Measurements from ENCODE around the gene EHMT2.

EHMT2 gene

GRCh38 chr6:31888276-31889258 is 8.9 kb downstream of the EHMT2 start:
- peak; percentile 44 for DNase-seq (ENCODE audit: low spot score)

GRCh38 chr6:31887173-31888007 is 10.1 kb downstream of the EHMT2 start:
- no peak for DNase-seq (ENCODE audit: low spot score)

DNA sequence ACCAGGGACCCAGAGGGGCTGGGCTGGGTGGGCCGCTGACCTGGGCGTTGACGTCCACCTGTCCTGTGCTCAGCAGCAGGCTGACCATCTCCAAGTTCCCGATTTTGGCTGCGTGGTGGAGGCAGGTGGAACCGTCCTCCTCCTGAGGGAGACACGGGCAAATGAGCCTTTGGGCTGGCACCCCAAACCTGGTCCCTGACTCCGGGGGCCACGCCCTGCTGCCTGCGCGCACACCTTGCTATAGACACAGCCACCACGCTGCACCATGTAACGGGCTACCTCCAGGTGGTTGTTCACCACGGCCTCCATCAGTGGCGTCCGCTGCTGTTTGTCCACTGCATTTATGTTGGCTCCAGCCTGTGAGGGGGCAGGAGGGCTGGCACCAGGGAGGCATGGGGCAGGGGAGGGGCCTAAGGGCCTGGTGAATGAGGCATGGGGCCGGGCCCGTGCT is 10.9 kb downstream of the EHMT2 start:
- no peak for DNase-seq (ENCODE audit: low spot score)

DNA sequence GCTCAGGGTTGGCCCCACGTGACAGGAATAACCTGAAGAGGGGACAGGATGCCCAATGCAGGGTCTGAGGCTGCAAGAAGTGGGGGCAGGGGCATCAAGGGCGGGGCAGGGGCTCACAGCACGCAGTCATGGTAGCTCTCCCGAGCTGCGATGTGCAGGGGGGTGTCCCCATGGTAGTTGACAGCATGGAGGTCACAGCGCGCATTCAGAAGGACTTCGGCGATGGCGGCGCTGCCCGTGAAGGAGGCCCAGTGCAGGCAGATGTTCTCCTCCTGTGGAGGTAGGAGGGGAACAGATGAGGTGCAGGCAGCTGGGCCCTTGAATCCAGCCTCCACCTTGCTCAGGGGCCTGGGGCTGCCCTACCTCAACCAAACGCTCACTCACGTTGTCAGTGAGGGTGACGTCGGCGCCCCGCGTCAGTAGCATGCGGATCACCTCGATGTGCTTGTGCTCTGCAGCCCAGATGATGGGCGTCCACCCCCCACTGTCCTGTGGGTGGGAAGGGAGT is 12.9 kb downstream of the EHMT2 start:
- DNase-seq (ENCODE audit: low spot score) = no peak

DNA sequence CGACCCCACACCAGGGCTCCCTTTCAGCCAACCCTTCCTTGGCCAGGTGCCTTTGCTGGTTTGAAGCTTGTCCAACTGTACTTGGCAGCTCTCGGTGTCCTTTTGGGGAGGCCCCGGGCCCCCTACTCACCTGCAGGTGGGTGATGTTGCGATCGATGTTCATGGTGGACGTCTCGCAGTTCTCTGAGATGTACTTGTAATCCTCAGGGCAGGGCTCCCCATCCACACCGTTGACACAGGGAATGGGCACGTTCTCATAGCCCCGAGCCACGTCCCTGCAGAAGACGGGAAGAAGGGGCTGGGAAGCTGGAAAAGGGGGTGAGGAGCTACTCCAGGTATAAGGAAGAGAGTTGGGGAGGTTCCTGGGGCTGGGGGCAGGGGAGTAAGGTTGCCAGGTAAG is 13.8 kb downstream of the EHMT2 start:
- no peak for DNase-seq (ENCODE audit: low spot score)

DNA sequence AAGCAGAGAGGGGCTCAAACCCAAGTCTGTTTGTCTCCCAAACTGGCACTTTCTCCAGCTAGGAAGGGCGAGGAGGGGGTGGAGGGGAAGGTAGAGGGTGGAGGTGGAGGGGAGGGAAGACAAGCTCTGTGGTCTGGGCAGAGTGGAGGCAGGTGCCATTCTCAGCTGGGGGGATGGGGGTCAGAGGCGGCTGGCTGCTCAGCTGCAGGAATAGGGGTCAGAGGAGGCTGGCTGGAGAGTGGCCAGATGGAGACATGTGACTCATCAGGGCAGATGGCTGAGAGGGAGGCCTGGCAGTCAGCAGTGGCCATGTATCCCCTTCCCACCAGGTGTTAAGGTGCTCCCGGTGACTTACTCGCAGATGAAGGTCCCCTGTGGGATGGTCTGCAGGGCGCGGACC is 15.2 kb downstream of the EHMT2 start:
- DNase-seq (ENCODE audit: low spot score) = no peak

DNA sequence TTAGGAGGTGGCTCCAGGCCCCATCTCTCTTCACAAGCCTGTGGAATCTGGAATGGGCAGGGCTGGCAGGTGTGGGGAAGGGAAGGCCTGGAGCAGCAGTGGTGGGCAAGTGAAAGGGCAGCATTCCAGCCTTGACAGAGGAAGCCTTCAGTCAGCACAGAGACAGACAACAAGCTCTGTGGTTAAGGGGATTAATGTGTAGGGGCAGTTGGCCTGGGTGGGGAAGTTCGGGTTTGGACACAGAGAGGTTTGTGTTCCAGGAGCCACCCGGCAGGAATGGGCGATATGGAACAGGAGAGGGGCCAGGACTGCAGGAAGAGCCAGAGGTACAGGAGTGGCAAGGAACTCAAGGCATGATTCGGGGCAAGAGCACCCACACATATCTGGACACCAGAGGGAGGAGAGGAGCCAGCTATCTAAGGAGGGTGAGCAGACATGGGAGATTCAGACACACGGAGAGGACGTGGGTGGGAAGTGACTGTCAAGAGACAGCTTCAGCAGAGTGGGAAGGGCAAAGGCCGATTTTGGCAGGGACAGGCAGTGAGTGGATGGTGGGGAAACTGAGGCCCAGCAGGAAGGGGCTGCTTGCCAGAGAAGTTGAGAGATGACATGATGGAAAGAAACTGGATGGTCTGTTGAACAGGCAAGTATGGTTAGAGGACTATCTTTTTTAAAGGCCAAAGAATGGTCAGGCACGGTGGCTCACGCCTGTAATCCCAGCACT is 16.2 kb downstream of the EHMT2 start:
- DNase-seq (ENCODE audit: low spot score) = no peak

GRCh38 chr6:31880616-31881015 is 16.9 kb downstream of the EHMT2 start:
- DNase-seq (ENCODE audit: low spot score) = no peak

- DNase-seq (ENCODE audit: low spot score) = no peak
Measured at GRCh38 chr6:31879901-31880300, 17.6 kb downstream of the EHMT2 start.

GRCh38 chr6:31879143-31879542 is 18.4 kb downstream of the EHMT2 start:
- no peak for DNase-seq (ENCODE audit: low spot score)

DNA sequence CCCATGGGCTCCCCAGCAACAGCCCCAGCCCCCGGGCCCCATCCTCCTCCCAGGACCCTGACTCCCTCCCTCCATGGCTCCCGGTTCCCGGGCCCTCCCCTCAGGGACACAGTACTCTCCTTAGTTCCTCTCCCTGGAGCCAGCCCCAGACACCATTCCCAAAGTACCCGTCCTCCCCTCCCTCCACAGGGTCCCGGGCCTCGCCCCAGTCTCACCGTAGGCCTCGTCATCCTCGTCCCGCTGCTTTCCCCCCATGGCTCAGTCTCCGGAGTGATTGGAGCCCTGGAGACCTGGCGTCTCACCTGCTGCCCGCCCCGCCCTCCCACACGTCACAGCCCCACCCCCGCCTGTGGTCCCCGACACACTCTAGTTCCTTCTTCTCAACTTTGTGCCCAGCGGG is 18.8 kb downstream of the EHMT2 start, which contains the start of gene SLC44A4:
Gene SLC44A4 (minus strand): TSS at position 272 of the 400 bp plus-strand sequence. CDS start 17 bp downstream, at position 255.
- DNase-seq (ENCODE audit: low spot score) = no peak

DNA sequence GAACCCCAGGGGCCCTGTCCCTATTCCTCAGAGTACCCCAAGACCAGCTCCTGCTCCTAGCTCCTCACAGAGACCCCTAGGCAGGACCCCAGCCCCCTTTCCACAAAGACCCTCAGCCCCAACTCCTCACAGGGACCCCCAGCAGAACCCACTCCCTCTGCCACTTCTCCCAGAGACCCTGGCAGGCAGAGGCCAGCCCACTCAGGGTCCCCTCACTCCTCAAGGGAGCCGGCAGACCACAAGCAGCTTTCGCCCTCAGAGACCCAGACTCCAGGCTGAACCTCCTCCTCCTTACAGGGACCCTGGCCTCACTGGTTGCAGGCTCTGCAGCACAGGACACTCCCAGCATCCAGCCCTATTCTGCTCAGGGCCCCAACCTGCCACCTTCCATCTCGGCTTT is 19.3 kb downstream of the EHMT2 start:
- DNase-seq (ENCODE audit: low spot score) = no peak

GRCh38 chr6:31877651-31878161 is 19.8 kb downstream of the EHMT2 start:
- DNase-seq (ENCODE audit: low spot score) = no peak

DNA sequence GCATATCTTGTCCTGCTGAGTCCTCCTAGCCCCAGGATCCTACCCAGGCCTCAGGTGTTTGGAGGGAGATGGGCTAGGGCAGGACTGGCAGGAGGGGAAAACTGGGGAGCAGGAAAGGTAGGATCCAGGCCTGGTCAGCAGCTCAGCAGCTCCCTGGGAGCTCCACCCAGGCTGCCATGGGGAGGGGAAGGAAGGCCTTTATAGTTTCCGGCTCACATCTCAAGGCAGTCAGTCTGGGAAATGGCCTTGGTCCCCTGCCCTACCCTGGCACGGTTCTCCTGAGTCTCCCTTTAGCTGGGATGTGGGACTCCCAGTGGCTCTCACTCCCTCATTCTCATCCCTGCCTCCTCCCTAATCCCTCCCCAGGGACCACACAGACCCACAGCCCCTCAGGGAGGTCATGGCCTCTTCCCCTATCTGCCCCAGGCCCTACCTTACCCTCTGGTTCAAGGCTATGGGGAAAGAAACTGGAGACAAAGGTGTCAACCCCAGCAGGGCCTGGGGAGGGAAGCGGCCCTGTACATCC is 20.3 kb downstream of the EHMT2 start:
- no peak for DNase-seq (ENCODE audit: low spot score)

GRCh38 chr6:31876357-31876756 is 21.1 kb downstream of the EHMT2 start:
- no peak for DNase-seq (ENCODE audit: low spot score)

DNA sequence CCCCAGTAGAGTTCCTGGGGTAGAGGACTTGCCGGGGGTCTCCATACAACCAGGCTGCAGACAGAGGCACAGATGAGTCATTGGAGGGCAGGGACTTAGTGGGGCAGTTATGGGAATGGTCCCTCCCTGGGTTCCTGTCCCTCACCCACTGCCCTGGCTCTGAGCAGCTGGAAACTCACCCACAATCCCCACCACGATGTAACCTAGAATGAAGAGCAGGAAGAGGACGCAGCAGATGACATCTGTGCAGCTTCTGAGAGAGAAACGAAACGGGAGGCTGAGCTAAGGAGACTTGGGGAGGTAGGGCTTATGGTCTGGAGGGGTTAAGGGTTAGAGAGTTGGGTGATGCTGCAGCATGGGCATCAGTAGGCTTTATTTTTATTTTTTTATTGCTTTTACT is 21.6 kb downstream of the EHMT2 start:
- no peak for DNase-seq (ENCODE audit: low spot score)

- no peak for DNase-seq (ENCODE audit: low spot score)
Measured at GRCh38 chr6:31874836-31875572, 22.5 kb downstream of the EHMT2 start.

DNA sequence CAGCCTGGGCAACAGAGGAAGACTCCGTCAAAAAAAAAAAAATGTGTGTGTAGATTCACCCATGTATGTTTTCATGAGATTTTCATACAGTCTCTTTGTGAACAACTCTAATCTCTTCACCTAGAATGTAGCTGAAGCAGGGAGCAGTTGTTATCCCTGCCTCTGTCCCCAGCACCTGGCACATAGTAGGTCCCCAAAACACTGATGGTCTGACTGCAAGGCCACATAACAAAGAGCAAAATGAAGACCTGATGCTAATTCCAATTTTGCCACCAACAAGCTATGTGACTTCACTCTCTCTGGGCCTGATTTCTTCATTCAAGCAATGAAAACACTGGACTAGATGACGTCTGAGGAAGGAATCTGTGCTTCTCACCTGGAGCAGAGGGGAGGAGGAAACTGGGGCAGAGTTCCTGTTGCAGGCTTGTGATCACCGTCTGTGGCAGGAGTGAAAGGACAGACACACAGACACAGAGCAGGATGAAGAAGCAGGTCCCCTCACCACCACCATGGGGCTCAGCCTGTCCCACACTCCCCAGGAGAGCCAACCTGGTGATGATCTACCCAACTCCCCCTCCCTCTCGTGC is 23.3 kb downstream of the EHMT2 start:
- DNase-seq (ENCODE audit: low spot score) = no peak

DNA sequence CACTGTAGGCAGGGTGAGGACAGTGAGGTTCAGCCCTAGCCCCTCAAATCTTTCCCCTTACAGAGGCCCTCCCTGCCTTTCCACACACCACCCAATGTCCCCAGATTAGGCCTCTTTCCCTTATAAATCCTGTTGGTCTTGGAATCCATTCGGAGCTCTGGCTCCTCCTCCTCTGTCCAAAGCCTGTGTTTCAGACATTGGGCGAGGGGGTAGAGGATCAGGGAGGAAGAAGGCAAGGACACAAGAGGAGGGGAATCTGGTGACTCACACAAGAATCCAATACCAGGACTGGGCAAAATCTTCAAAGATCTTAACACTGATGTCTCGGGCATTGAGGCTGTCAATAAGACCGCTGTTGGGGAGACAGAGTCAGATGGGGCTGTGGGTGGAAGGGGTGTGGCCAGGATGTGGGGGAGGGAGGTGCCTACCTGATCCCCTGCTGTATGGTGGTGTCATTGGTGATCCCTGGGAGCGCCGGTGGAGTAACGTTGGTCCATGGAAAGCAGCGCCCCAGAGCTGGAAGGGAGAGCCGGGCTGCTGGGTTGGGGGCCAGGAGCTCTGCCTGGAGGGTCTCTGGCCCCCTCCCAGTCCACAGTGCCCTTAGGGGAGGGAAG is 26.3 kb downstream of the EHMT2 start:
- DNase-seq (ENCODE audit: low spot score) = no peak

DNA sequence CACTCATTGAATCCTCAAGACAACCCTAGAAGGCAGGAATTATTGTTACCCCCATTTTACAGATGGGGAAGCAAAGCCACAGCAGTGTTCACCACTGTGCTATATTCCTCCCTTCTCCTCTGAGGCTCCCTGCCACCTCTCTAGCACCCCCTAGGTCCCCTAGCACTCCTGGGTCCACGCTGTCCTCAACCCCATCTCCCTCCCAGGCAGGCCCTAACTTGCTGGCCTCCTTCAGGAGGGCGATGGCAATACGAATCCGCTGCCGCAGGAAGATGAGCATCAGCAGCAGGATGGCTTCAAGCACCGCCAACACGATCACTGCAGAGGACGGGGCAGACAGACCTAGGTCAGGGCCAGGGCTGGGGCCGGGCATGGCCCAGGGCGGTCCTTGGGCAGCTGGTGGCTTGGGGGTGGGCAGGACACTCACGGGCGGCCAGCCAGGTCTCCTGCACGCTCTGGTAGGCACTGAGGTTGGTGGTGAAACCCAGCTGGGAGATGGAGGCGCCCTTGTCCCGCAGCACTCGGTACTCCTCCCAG is 27.0 kb downstream of the EHMT2 start:
- DNase-seq (ENCODE audit: low spot score) = no peak
